Natural killer cell (primary cell): ENCODE measurements around the gene TTC9C. TPM values are rescaled to one million over a fixed set of nuclear protein-coding genes. Genes with fewer than 3 reads are reported as not detected.

ENCODE experiments used
- ATAC-seq, 3 donors: fragments of 150-1000 bp in 2 of 3; fragments of 200-7000 bp in 1 of 3; cut with Tn5 transposase; 1 replicate in 1 of 3; 2 replicates in 2 of 3; pipeline ENCODE4 v1.10.0; 2021; ENCODE audit warnings: mild to moderate bottlenecking in 2 of 3, moderate library complexity in 2 of 3
- DNase-seq, 2 donors: peaks; one replicate each; pipeline versions ENCODE4 v3.0.0 to v3.0.0-alpha.2; 2013 to 2021; ENCODE audit warnings: mixed read lengths in 1 of 2
- H3K27ac ChIP-seq: one replicate; pipeline ENCODE4 v1.5.1; 2013; ENCODE audit warnings: mild to moderate bottlenecking, low read length
- H3K27me3 ChIP-seq: one replicate; pipeline ENCODE4 v1.6.1; 2013; ENCODE audit warnings: low read length; ENCODE audit not compliant: control insufficient read depth, insufficient read depth
- H3K36me3 ChIP-seq: one replicate; pipeline ENCODE4 v1.6.1; 2013; ENCODE audit warnings: low read length; ENCODE audit not compliant: control insufficient read depth, insufficient read depth
- H3K4me1 ChIP-seq: one replicate; pipeline ENCODE4 v1.6.1; 2013; ENCODE audit warnings: low read length; ENCODE audit not compliant: control insufficient read depth, insufficient read depth
- H3K4me3 ChIP-seq: one replicate; pipeline ENCODE4 v1.5.1; 2013; ENCODE audit warnings: low read length
- H3K9me3 ChIP-seq: one replicate; pipeline ENCODE4 v1.6.1; 2013; ENCODE audit warnings: low read length; ENCODE audit not compliant: control insufficient read depth, insufficient read depth
- H3K27ac Mint-ChIP-seq, 2 donors: one replicate each; pipeline ENCODE4 v1.8.0; 2022; ENCODE audit warnings: mild to moderate bottlenecking in 2 of 2, mixed read lengths in 2 of 2, moderate library complexity in 1 of 2
- H3K27me3 Mint-ChIP-seq, 2 donors: one replicate each; pipeline ENCODE4 v1.8.0; 2022; ENCODE audit warnings: low read depth in 2 of 2, mixed read lengths in 2 of 2
- H3K36me3 Mint-ChIP-seq: one replicate; pipeline ENCODE4 v1.8.0; 2022; ENCODE audit warnings: mixed read lengths
- H3K4me1 Mint-ChIP-seq, 2 donors: one replicate each; pipeline ENCODE4 v1.8.0; 2022; ENCODE audit warnings: mixed read lengths in 2 of 2
- H3K4me3 Mint-ChIP-seq: one replicate; pipeline ENCODE4 v1.8.0; 2022; ENCODE audit warnings: mild to moderate bottlenecking, moderate library complexity, mixed read lengths
- H3K9me3 Mint-ChIP-seq, 2 donors: one replicate each; pipeline ENCODE4 v1.8.0; 2022; ENCODE audit warnings: mixed read lengths in 2 of 2
- WGBS: methylation state at CpG from one replicate; pipeline ENCODE4 v1.1.7; 2013; ENCODE audit warnings: missing lambda C conversion rate; ENCODE audit not compliant: insufficient coverage; 5-methylcytosine and 5-hydroxymethylcytosine counted together
- intact Hi-C: fragments of 100-400 bp; cut with micrococcal nuclease; formaldehyde crosslinking; loops from one replicate; pipeline ENCODE4 v1.14.2; 2022
- total RNA-seq, 4 donors: library from RNA; stranded (reverse); fragments of 120-200 nt in 1 of 4; gene quantifications; one replicate each; pipeline versions ENCODE4 v1.2.3 to v1.2.4, GENCODE V29; 2013 to 2022
- TF ChIP-seq, protein P1 (sequence below): fragments of 200-600 bp; IDR thresholded peaks from one replicate; pipeline ENCODE4 v1.8.0; 2022; ENCODE audit warnings: antibody characterized with exemption

TTC9C gene
- total RNA-seq, 3 donors from 2014 or later (not counting 1 experiment from before 2014, with no cell fraction given), result 18.3 to 27.2 (median 23.2) TPM

DNA sequence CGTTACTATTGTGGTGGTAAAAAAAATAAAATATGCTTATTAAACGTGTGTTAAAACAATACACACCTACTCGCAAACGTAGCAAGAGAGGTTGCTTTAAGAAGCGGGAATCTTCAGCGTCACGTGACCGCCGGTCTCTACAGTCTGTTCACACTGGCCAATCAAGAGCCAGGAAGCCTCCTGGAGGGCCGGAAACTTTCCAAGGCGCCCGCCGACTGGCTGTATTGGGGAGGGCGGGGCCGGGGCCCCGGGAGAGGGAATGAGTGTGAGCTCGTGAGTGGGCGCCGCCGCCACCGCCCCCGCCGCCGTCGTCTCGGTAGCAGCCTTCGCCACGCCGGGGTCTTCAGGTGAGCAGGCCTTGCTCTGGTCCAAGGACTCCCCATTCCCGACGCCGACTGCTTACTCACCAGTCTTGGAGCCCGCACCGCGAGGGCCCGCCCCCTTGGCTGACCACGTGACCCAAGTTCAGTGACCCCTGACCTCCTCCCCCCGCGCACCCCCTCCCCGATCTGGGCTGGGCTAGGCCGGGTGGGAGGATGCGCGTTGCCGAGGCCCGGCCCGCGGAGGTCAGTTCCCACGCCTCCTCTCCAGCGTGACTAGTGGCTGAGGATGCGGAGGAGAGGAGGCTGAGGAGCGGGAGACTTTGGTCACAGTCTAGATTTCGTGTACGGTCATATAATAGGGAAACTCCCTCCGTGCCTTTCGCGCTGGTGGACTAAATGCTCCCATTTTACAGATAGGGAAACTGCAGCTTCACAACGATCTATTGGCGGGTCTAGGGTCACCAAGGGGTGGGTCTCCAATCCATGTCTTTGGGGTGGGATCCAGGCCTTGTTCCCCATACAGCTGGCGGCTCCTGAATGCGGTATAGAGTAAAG, 43.1 kb downstream of the TTC9C start, which contains the start of gene TAF6L:
TAF6L (plus strand) TSS at position 253 of the 878 bp plus-strand sequence. CDS start 4,388 bp downstream, outside the sequence.
- H3K9me3 ChIP-seq, result no peaks in the 10 kb centered on the region
- Mint-ChIP-seq H3K9me3 (no peaks in the 10 kb centered on the region), H3K27me3 (no peaks in the 10 kb centered on the region), H3K27ac (peak within 1 kb of the TSS; percentile 93 to 99), H3K4me1 (peaks cover 17 to 25% of the 10 kb centered on the region in 2 donors), H3K4me3 (peak within 1 kb of the TSS; percentile 93), H3K36me3 (no peaks in the 10 kb centered on the region)
- DNase-seq (peak; percentile 89 to 92), ATAC-seq (peak; percentile 87 to 95 (median 89))
- TF ChIP-seq, protein P1, sequence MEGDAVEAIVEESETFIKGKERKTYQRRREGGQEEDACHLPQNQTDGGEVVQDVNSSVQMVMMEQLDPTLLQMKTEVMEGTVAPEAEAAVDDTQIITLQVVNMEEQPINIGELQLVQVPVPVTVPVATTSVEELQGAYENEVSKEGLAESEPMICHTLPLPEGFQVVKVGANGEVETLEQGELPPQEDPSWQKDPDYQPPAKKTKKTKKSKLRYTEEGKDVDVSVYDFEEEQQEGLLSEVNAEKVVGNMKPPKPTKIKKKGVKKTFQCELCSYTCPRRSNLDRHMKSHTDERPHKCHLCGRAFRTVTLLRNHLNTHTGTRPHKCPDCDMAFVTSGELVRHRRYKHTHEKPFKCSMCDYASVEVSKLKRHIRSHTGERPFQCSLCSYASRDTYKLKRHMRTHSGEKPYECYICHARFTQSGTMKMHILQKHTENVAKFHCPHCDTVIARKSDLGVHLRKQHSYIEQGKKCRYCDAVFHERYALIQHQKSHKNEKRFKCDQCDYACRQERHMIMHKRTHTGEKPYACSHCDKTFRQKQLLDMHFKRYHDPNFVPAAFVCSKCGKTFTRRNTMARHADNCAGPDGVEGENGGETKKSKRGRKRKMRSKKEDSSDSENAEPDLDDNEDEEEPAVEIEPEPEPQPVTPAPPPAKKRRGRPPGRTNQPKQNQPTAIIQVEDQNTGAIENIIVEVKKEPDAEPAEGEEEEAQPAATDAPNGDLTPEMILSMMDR, result no peak
- intact Hi-C loops, result loop anchor here (1.0 kb wide), 2 partner anchors 10 to 15 kb away; partner anchors contain the start of gene POLR2G
- WGBS, result under 1% methylated on average over 56 of the region's 60 CpGs
- peak within 1 kb of the TSS; percentile 70 for H3K4me3 ChIP-seq
- H3K27me3 ChIP-seq, result no peaks in the 10 kb centered on the region
- H3K27ac ChIP-seq, result peak within 1 kb of the TSS; percentile 80
- H3K36me3 ChIP-seq, result peaks cover 22% of the 10 kb centered on the region
- peaks cover 25% of the 10 kb centered on the region for H3K4me1 ChIP-seq

DNA sequence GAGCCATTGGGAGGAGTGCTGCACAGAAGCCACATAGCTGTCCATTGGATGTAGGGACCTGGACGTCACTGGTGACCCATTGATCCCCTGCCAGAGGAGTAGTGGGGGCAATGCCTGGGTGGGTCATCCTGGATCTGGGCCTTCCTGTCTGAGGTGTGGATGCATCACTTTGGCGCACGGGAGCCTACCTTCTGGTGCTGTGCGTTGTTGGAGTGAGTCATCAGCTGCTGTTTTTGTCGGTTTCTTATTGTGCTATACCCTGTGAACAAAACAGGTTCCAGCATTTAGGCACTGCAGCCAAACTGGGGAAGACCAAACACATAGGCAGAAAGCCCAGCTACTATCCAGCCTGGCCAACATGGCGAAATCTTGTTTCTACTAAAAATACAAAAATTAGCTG, 46.1 kb downstream of the TTC9C start:
- TF ChIP-seq, protein P1, result no peak
- H3K36me3 Mint-ChIP-seq, result no peaks in the 10 kb centered on the region
- Histone ChIP-seq H3K36me3 (peaks cover 7% of the 10 kb centered on the region), H3K27me3 (no peaks in the 10 kb centered on the region), H3K4me3 (no peak overlapping the region), H3K9me3 (no peaks in the 10 kb centered on the region), H3K4me1 (peaks cover 28% of the 10 kb centered on the region), H3K27ac (no peak overlapping the region)
- no peak overlapping the region for H3K27ac Mint-ChIP-seq
- DNase-seq (no peak), ATAC-seq (no peak)
- no peaks in the 10 kb centered on the region for H3K9me3 Mint-ChIP-seq
- WGBS, result 92% methylated on average over 6 of the region's 6 CpGs
- intact Hi-C loops, result no loop called here
- H3K4me1 Mint-ChIP-seq, result peaks cover 17 to 29% of the 10 kb centered on the region in 2 donors
- H3K27me3 Mint-ChIP-seq, result no peaks in the 10 kb centered on the region
- H3K4me3 Mint-ChIP-seq, result no peak overlapping the region

DNA sequence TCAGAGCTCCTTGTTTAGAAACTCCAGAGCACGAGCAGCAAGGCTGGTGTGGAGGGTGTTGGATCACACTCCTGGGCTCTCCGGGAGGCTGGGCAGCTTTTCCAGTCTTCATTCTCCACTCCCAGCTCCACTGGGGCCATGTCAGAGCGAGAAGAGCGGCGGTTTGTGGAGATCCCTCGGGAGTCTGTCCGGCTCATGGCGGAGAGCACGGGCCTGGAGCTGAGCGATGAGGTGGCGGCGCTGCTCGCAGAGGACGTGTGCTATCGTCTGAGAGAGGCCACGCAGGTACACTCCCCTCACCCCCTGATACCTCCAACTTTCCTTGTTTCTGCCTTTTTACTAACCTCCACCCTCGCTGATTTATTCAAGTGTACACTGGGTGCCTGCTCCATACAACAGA, 47.4 kb downstream of the TTC9C start:
- TF ChIP-seq, protein P1, result no peak
- Mint-ChIP-seq H3K27me3 (no peaks in the 10 kb centered on the region), H3K36me3 (no peaks in the 10 kb centered on the region), H3K9me3 (no peaks in the 10 kb centered on the region), H3K27ac (peak overlapping the region in 1 of 2 donors; percentile 40), H3K4me3 (no peak overlapping the region), H3K4me1 (peaks cover 14 to 18% of the 10 kb centered on the region in 2 donors)
- Histone ChIP-seq H3K36me3 (peaks cover 7% of the 10 kb centered on the region), H3K27me3 (no peaks in the 10 kb centered on the region), H3K9me3 (no peaks in the 10 kb centered on the region), H3K27ac (no peak overlapping the region), H3K4me1 (peaks cover 19% of the 10 kb centered on the region), H3K4me3 (no peak overlapping the region)
- DNase-seq (no peak), ATAC-seq (no peak)
- 99% methylated on average over 17 of the region's 17 CpGs for WGBS
- intact Hi-C loops, result no loop called here
